CD4-positive, CD25-positive, alpha-beta regulatory T cell (primary cell): ENCODE data around the gene MCM5. TPM values are rescaled to one million over a fixed set of nuclear protein-coding genes. Genes with fewer than 3 reads are reported as not detected.
A peak's percentile ranks its signal among the peaks of the same experiment; 100 is the strongest.
"Not testable (repeated sequence)": the region's sequence is repeated elsewhere in the genome, so short reads cannot be mapped to it uniquely, and the experiment has no call there.

Experiments
- ATAC-seq, 2 donors: fragments of 150-1000 bp; cut with Tn5 transposase; one replicate each; pipeline ENCODE4 v1.10.0; 2021; ENCODE audit warnings: low read depth in 2 of 2, moderate number of reproducible peaks in 2 of 2, moderate library complexity in 1 of 2
- DNase-seq, 3 donors: peaks; one replicate each; pipeline versions ENCODE4 v3.0.0 to v3.0.0-alpha.2; 2012 to 2022; ENCODE audit warnings: mixed read lengths in 1 of 3
- H3K27ac ChIP-seq: one replicate; pipeline ENCODE4 v1.7.0; 2013; ENCODE audit warnings: mild to moderate bottlenecking, low read length; ENCODE audit not compliant: insufficient read depth, poor library complexity, severe bottlenecking
- H3K27me3 ChIP-seq: one replicate; pipeline ENCODE4 v1.7.0; 2013; ENCODE audit warnings: low read length; ENCODE audit not compliant: control insufficient read depth, insufficient read depth
- H3K36me3 ChIP-seq: one replicate; pipeline ENCODE4 v1.7.0; 2013; ENCODE audit warnings: mild to moderate bottlenecking, low read length, moderate library complexity; ENCODE audit not compliant: control insufficient read depth, insufficient read depth
- H3K4me1 ChIP-seq: 2 replicates; pipeline ENCODE4 v1.7.0; 2013; ENCODE audit warnings: mild to moderate bottlenecking, low read length; ENCODE audit not compliant: insufficient read depth, control insufficient read depth, poor library complexity, severe bottlenecking
- H3K4me3 ChIP-seq: one replicate; pipeline ENCODE4 v1.7.0; 2013; ENCODE audit warnings: low read depth, mild to moderate bottlenecking, low read length, moderate library complexity
- H3K9me3 ChIP-seq, 2 experiments: 1 replicate in 1 of 2; 2 replicates in 1 of 2; pipeline ENCODE4 v1.7.0; 2013; ENCODE audit warnings: low read length in 2 of 2, mild to moderate bottlenecking in 1 of 2, moderate library complexity in 1 of 2; ENCODE audit not compliant: control insufficient read depth in 2 of 2
- H3K27ac Mint-ChIP-seq, 3 donors: one replicate each; pipeline ENCODE4 v1.8.0; 2020 to 2022; ENCODE audit warnings: mild to moderate bottlenecking in 3 of 3, mixed read lengths in 3 of 3, moderate library complexity in 2 of 3
- H3K27me3 Mint-ChIP-seq: one replicate; pipeline ENCODE4 v1.8.0; 2022; ENCODE audit warnings: mild to moderate bottlenecking, mixed read lengths
- H3K36me3 Mint-ChIP-seq: one replicate; pipeline ENCODE4 v1.8.0; 2020; ENCODE audit warnings: mixed read lengths
- H3K4me1 Mint-ChIP-seq, 4 donors: one replicate each; pipeline ENCODE4 v1.8.0; 2020 to 2022; ENCODE audit warnings: mixed read lengths in 4 of 4, mild to moderate bottlenecking in 1 of 4
- H3K4me3 Mint-ChIP-seq, 4 donors: one replicate each; pipeline ENCODE4 v1.8.0; 2020 to 2022; ENCODE audit warnings: mild to moderate bottlenecking in 4 of 4, mixed read lengths in 4 of 4, moderate library complexity in 3 of 4
- H3K9me3 Mint-ChIP-seq, 7 donors: one replicate each; pipeline ENCODE4 v1.8.0; 2020 to 2022; ENCODE audit warnings: mixed read lengths in 7 of 7, mild to moderate bottlenecking in 3 of 7, moderate library complexity in 2 of 7
- polyA plus RNA-seq, 4 donors: library from polyadenylated mRNA; unstranded; fragments of 300-500 nt; fragmentation: Illumina TruSeq; gene quantifications; one replicate each; pipeline ENCODE4 v1.2.3, GENCODE V29; 2021
- total RNA-seq: library from RNA; stranded (reverse); gene quantifications from one replicate; pipeline ENCODE4 v1.2.3, GENCODE V29; 2022

MCM5 gene
- total and polyA plus RNA-seq, 5 donors from 2014 or later, result 40.6 to 59.7 (median 45.5) TPM

- H3K27me3 Mint-ChIP-seq, result peaks cover 11% of the 10 kb centered on the region
- H3K4me1 Mint-ChIP-seq, result no peaks in the 10 kb centered on the region
- Histone ChIP-seq H3K27ac (no peak overlapping the region), H3K4me1 (no peaks in the 10 kb centered on the region), H3K4me3 (no peak overlapping the region), H3K36me3 (no peaks in the 10 kb centered on the region), H3K9me3 (no peaks in the 10 kb centered on the region), H3K27me3 (no peaks in the 10 kb centered on the region)
- H3K9me3 Mint-ChIP-seq, result no peaks in the 10 kb centered on the region
- ATAC-seq (no peak), DNase-seq (no peak)
- H3K4me3 Mint-ChIP-seq, result no peak overlapping the region
- H3K36me3 Mint-ChIP-seq, result no peaks in the 10 kb centered on the region
- peak overlapping the region in 1 of 3 donors; percentile 48 for H3K27ac Mint-ChIP-seq
Measured at GRCh38 chr22:35359380-35360065, 40.4 kb upstream of the MCM5 start.

GRCh38 chr22:35361001-35361558 lies 38.9 kb upstream of the MCM5 start:
- no peak for ATAC-seq
- Mint-ChIP-seq H3K4me1 (no peaks in the 10 kb centered on the region), H3K27me3 (peaks cover 11% of the 10 kb centered on the region), H3K27ac (no peak overlapping the region), H3K4me3 (no peak overlapping the region), H3K36me3 (no peaks in the 10 kb centered on the region), H3K9me3 (no peaks in the 10 kb centered on the region)
- DNase-seq, result no peak
- Histone ChIP-seq H3K36me3 (no peaks in the 10 kb centered on the region), H3K4me1 (no peaks in the 10 kb centered on the region), H3K27me3 (no peaks in the 10 kb centered on the region), H3K9me3 (no peaks in the 10 kb centered on the region), H3K27ac (no peak overlapping the region), H3K4me3 (no peak overlapping the region)

GRCh38 chr22:35363566-35364086 lies 36.3 kb upstream of the MCM5 start:
- no peak overlapping the region for H3K4me3 ChIP-seq
- no peak overlapping the region for H3K27ac ChIP-seq
- H3K4me3 Mint-ChIP-seq, result no peak overlapping the region
- H3K36me3 ChIP-seq, result no peaks in the 10 kb centered on the region
- H3K36me3 Mint-ChIP-seq, result no peaks in the 10 kb centered on the region
- no peak for DNase-seq
- H3K27me3 Mint-ChIP-seq, result peaks cover 9% of the 10 kb centered on the region
- no peaks in the 10 kb centered on the region for H3K9me3 Mint-ChIP-seq
- H3K4me1 ChIP-seq, result no peaks in the 10 kb centered on the region
- H3K9me3 ChIP-seq, result no peaks in the 10 kb centered on the region
- H3K27ac Mint-ChIP-seq, result no peak overlapping the region
- no peaks in the 10 kb centered on the region for H3K27me3 ChIP-seq
- no peak for ATAC-seq
- H3K4me1 Mint-ChIP-seq, result no peaks in the 10 kb centered on the region

- H3K27ac ChIP-seq, H3K4me3 ChIP-seq, H3K36me3 Mint-ChIP-seq, H3K4me1 Mint-ChIP-seq, H3K27me3 Mint-ChIP-seq, H3K9me3 Mint-ChIP-seq, H3K36me3 ChIP-seq, H3K4me3 Mint-ChIP-seq, H3K9me3 ChIP-seq, DNase-seq, H3K4me1 ChIP-seq, ATAC-seq, H3K27ac Mint-ChIP-seq, H3K27me3 ChIP-seq: not testable (repeated sequence)
Measured at GRCh38 chr22:35364230-35364629, 35.7 kb upstream of the MCM5 start.

GRCh38 chr22:35367331-35367886 lies 32.5 kb upstream of the MCM5 start:
- Mint-ChIP-seq H3K4me1 (peaks cover 0 to 11% (median 5%) of the 10 kb centered on the region in 4 donors), H3K9me3 (no peaks in the 10 kb centered on the region), H3K27me3 (peaks cover 20% of the 10 kb centered on the region), H3K36me3 (no peaks in the 10 kb centered on the region), H3K27ac (no peak overlapping the region), H3K4me3 (no peak overlapping the region)
- ATAC-seq, result peak in 1 of 2 donors; percentile 45
- H3K9me3 ChIP-seq, result no peaks in the 10 kb centered on the region
- H3K4me1 ChIP-seq, result peaks cover 4% of the 10 kb centered on the region
- no peaks in the 10 kb centered on the region for H3K36me3 ChIP-seq
- no peak overlapping the region for H3K4me3 ChIP-seq
- no peak for DNase-seq
- no peaks in the 10 kb centered on the region for H3K27me3 ChIP-seq
- H3K27ac ChIP-seq, result no peak overlapping the region

GRCh38 chr22:35368386-35368785 lies 31.6 kb upstream of the MCM5 start:
- Mint-ChIP-seq H3K36me3 (no peaks in the 10 kb centered on the region), H3K4me3 (no peak overlapping the region), H3K27me3 (peaks cover 20% of the 10 kb centered on the region), H3K9me3 (no peaks in the 10 kb centered on the region), H3K4me1 (peaks cover 0 to 11% (median 5%) of the 10 kb centered on the region in 4 donors), H3K27ac (no peak overlapping the region)
- no peak for ATAC-seq
- Histone ChIP-seq H3K4me1 (peaks cover 4% of the 10 kb centered on the region), H3K9me3 (no peaks in the 10 kb centered on the region), H3K36me3 (no peaks in the 10 kb centered on the region), H3K27me3 (no peaks in the 10 kb centered on the region), H3K4me3 (no peak overlapping the region), H3K27ac (no peak overlapping the region)
- no peak for DNase-seq

GRCh38 chr22:35369996-35370395 lies 29.9 kb upstream of the MCM5 start:
- peaks cover 3 to 12% (median 8%) of the 10 kb centered on the region in 4 donors for H3K4me1 Mint-ChIP-seq
- Histone ChIP-seq H3K27ac (no peak overlapping the region), H3K36me3 (no peaks in the 10 kb centered on the region), H3K27me3 (no peaks in the 10 kb centered on the region), H3K4me1 (peaks cover 4% of the 10 kb centered on the region), H3K9me3 (no peaks in the 10 kb centered on the region), H3K4me3 (no peak overlapping the region)
- no peak for DNase-seq
- no peaks in the 10 kb centered on the region for H3K9me3 Mint-ChIP-seq
- ATAC-seq, result no peak
- H3K36me3 Mint-ChIP-seq, result no peaks in the 10 kb centered on the region
- H3K27me3 Mint-ChIP-seq, result peaks cover 20% of the 10 kb centered on the region
- no peak overlapping the region for H3K4me3 Mint-ChIP-seq
- H3K27ac Mint-ChIP-seq, result no peak overlapping the region
